Fibroblast of mammary gland (primary cell): ENCODE results near the gene CDK5R1.
"Not testable (repeated sequence)": the region's sequence is repeated elsewhere in the genome, so short reads cannot be mapped to it uniquely, and the experiment has no call there.

ENCODE experiments used
- DNase-seq: peaks from one replicate; pipeline ENCODE4 v3.0.0-alpha.2; 2010; ENCODE audit warnings: low read depth
- H3K4me3 ChIP-seq: 2 replicates; pipeline ENCODE4 v1.5.1; 2011; ENCODE audit warnings: low read depth, mild to moderate bottlenecking, low read length, moderate library complexity; ENCODE audit not compliant: control insufficient read depth
- CTCF ChIP-seq: conservative IDR thresholded peaks from 2 replicates; pipeline ENCODE4 v1.5.1; 2011; ENCODE audit warnings: low read depth, low read length, inconsistent platforms; ENCODE audit not compliant: control insufficient read depth, insufficient read depth

Gene CDK5R1

GRCh38 chr17:32519228-32520103 is 32.7 kb downstream of the CDK5R1 start:
- peak overlapping the region; percentile 38 for H3K4me3 ChIP-seq
- no peak for TF ChIP-seq CTCF
- peak; percentile 27 for DNase-seq

GRCh38 chr17:32520104-32520701 is 33.4 kb downstream of the CDK5R1 start:
- no peak overlapping the region for H3K4me3 ChIP-seq

GRCh38 chr17:32520737-32521404 is 34.1 kb downstream of the CDK5R1 start:
- no peak for TF ChIP-seq CTCF
- no peak for DNase-seq
- no peak overlapping the region for H3K4me3 ChIP-seq

More at GRCh38 chr17:32520104-32520701, 33.4 kb downstream of the CDK5R1 start:
- peak; percentile 17 for DNase-seq
- TF ChIP-seq CTCF: no peak

- no peak overlapping the region for H3K4me3 ChIP-seq
- no peak for TF ChIP-seq CTCF
- no peak for DNase-seq
Measured at GRCh38 chr17:32523017-32523680, 36.4 kb downstream of the CDK5R1 start.

- no peak for DNase-seq
- TF ChIP-seq CTCF: no peak
- H3K4me3 ChIP-seq: no peak overlapping the region
Measured at GRCh38 chr17:32523827-32524552, 37.2 kb downstream of the CDK5R1 start.

- not testable (repeated sequence) for H3K4me3 ChIP-seq, DNase-seq
Measured at GRCh38 chr17:32524553-32524880, 37.7 kb downstream of the CDK5R1 start.
